GM12878 (cell line): ENCODE results near the gene EIF5. TPM values are rescaled to one million over a fixed set of nuclear protein-coding genes. Genes with fewer than 3 reads are reported as not detected.

Experiments
- ATAC-seq: fragments of 200-7000 bp; cut with Tn5 transposase; 3 replicates; pipeline ENCODE4 v1.9.1; 2020; ENCODE audit warnings: mild to moderate bottlenecking, moderate library complexity
- BruUV-seq: library from RNA; stranded (reverse); fragments of 400-500 nt; replicated peaks from 2 replicates; lab custom pipeline; 2021; lab: Mats Ljungman, UMichigan
- CTCF ChIA-PET: fragments of 300-600 bp; sonication (Branson Sonifier 250); formaldehyde crosslinking; extraction: SDS; loops from one replicate; lab custom pipeline; 2021; ENCODE audit warnings: inconsistent platforms; lab: Yijun Ruan, JAX
- POLR2A ChIA-PET: fragments of 350-600 bp; formaldehyde crosslinking; extraction: SDS; loops from one replicate; lab custom pipeline; 2021; ENCODE audit warnings: inconsistent platforms; lab: Charles Lee
- RAD21 ChIA-PET: fragments of 300-600 bp; sonication (Branson Sonifier 250); formaldehyde crosslinking; loops from one replicate; lab custom pipeline; 2023; ENCODE audit warnings: antibody characterized with exemption; ENCODE audit not compliant: unreplicated experiment; lab: Charles Lee
- SMC1A ChIA-PET: fragments of 300-600 bp; sonication (Branson Sonifier 250); formaldehyde crosslinking; loops from one replicate; lab custom pipeline; 2023; ENCODE audit not compliant: unreplicated experiment, uncharacterized antibody; lab: Charles Lee
- DNase-seq: peaks from one replicate; pipeline ENCODE4 v3.0.0-alpha.2; 2011; ENCODE audit warnings: low read depth, low spot score
- FAIRE-seq: peaks from 3 replicates; lab custom pipeline; 2011; peaks lifted over from hg19 to GRCh38; lab: Jason Lieb, UNC
- H2AFZ ChIP-seq: 2 replicates; pipeline ENCODE4 v1.6.0; 2011; ENCODE audit warnings: low read depth, low read length, control low read depth; ENCODE audit not compliant: control insufficient read depth
- H3K27ac ChIP-seq: 2 replicates; pipeline ENCODE4 v1.5.1; 2011; ENCODE audit warnings: control low read depth; ENCODE audit not compliant: control insufficient read depth, insufficient read depth
- H3K27me3 ChIP-seq, 2 experiments: replicated peaks in 1 of 2; 2 replicates each; pipeline versions ENCODE4 v1.6.0 to v1.6.1; 2011; ENCODE audit warnings: low read length in 1 of 2; ENCODE audit not compliant: control insufficient read depth in 2 of 2, insufficient read depth in 2 of 2
- H3K36me3 ChIP-seq, 2 experiments: 2 replicates each; pipeline ENCODE4 v1.5.1; 2011; ENCODE audit warnings: low read length in 1 of 2; ENCODE audit not compliant: control insufficient read depth in 2 of 2, insufficient read depth in 2 of 2
- H3K4me1 ChIP-seq: 2 replicates; pipeline ENCODE4 v1.6.1; 2011; ENCODE audit warnings: mild to moderate bottlenecking, low read length, moderate library complexity, mixed read lengths; ENCODE audit not compliant: control insufficient read depth, insufficient read depth
- H3K4me2 ChIP-seq: 2 replicates; pipeline ENCODE4 v1.6.0; 2011; ENCODE audit warnings: control low read depth; ENCODE audit not compliant: control insufficient read depth, insufficient read depth
- H3K4me3 ChIP-seq: fragments of 200-600 bp; sonication (generic); 2 replicates; pipeline ENCODE4 v1.5.1; 2016
- H3K79me2 ChIP-seq: 2 replicates; pipeline ENCODE4 v1.6.0; 2011; ENCODE audit warnings: low read length; ENCODE audit not compliant: control insufficient read depth, insufficient read depth
- H3K9ac ChIP-seq: 2 replicates; pipeline ENCODE4 v1.8.0; 2011; ENCODE audit warnings: low read length, control low read depth, mixed read lengths; ENCODE audit not compliant: control insufficient read depth, insufficient read depth
- H3K9me3 ChIP-seq: replicated peaks from 3 replicates; pipeline ENCODE4 v1.5.1; 2011; ENCODE audit warnings: mild to moderate bottlenecking, low read length; ENCODE audit not compliant: control insufficient read depth, insufficient read depth
- H4K20me1 ChIP-seq: 2 replicates; pipeline ENCODE4 v1.6.0; 2011; ENCODE audit not compliant: control insufficient read depth, insufficient read depth
- ATF2 ChIP-seq: IDR thresholded peaks from 2 replicates; pipeline ENCODE4 v1.6.1; 2012; ENCODE audit warnings: low read length, inconsistent platforms
- CBFB ChIP-seq: IDR thresholded peaks from 2 replicates; pipeline ENCODE4 v1.6.1; 2016; ENCODE audit warnings: antibody characterized with exemption, low read depth
- CHD2 ChIP-seq: IDR thresholded peaks from 2 replicates; pipeline ENCODE4 v1.6.1; 2011; ENCODE audit warnings: low read depth, low read length, improper control_type of control experiment, borderline replicate concordance
- E2F4 ChIP-seq: IDR thresholded peaks from 2 replicates; pipeline ENCODE4 v1.6.1; 2012; ENCODE audit warnings: low read depth, low read length, improper control_type of control experiment
- FOS ChIP-seq: IDR thresholded peaks from 3 replicates; pipeline ENCODE4 v1.6.1; 2011; ENCODE audit warnings: borderline replicate concordance; ENCODE audit not compliant: insufficient read length; ENCODE audit errors: extremely low read depth
- PBX3 ChIP-seq: IDR thresholded peaks from 2 replicates; pipeline ENCODE4 v1.6.1; 2011; ENCODE audit warnings: mild to moderate bottlenecking, low read depth, low read length, moderate library complexity; ENCODE audit not compliant: insufficient replicate concordance
- RAD21 ChIP-seq: IDR thresholded peaks from 2 replicates; pipeline ENCODE4 v1.6.1; 2011; ENCODE audit warnings: mild to moderate bottlenecking, low read depth, low read length, moderate library complexity; ENCODE audit not compliant: insufficient read depth
- RAD51 ChIP-seq: fragments of 450-650 bp; IDR thresholded peaks from 2 replicates; pipeline ENCODE4 v1.6.1; 2016; ENCODE audit warnings: moderate library complexity, mild to moderate bottlenecking, inconsistent platforms
- REST ChIP-seq: IDR thresholded peaks from 2 replicates; pipeline ENCODE4 v1.6.1; 2012; ENCODE audit warnings: mild to moderate bottlenecking, low read depth, low read length
- RFX5 ChIP-seq: IDR thresholded peaks from 2 replicates; pipeline ENCODE4 v1.6.1; 2011; ENCODE audit warnings: low read depth, low read length, improper control_type of control experiment
- SMARCA5 ChIP-seq: fragments of 450-650 bp; IDR thresholded peaks from 2 replicates; pipeline ENCODE4 v1.6.1; 2017; ENCODE audit warnings: mild to moderate bottlenecking
- SUPT20H ChIP-seq: IDR thresholded peaks from 2 replicates; pipeline ENCODE4 v1.6.1; 2011; ENCODE audit warnings: low read depth, mild to moderate bottlenecking, low read length, moderate library complexity, borderline replicate concordance; ENCODE audit not compliant: control insufficient read depth
- TARDBP ChIP-seq: IDR thresholded peaks from 2 replicates; pipeline ENCODE4 v1.6.1; 2016; ENCODE audit warnings: borderline replicate concordance
- ZZZ3 ChIP-seq: IDR thresholded peaks from 2 replicates; pipeline ENCODE4 v1.6.1; 2011; ENCODE audit warnings: low read depth; ENCODE audit not compliant: control insufficient read depth, insufficient read length
- WGBS: methylation state at CpG from one replicate; pipeline ENCODE4 v1.1.6; 2016; ENCODE audit warnings: low lambda C conversion rate; ENCODE audit not compliant: insufficient replicate concordance, insufficient coverage; ENCODE audit errors: missing lambda C conversion rate; 5-methylcytosine and 5-hydroxymethylcytosine counted together
- in situ Hi-C: fragments of 300-500 bp; cut with MboI; formaldehyde crosslinking; loops from 9 replicates; pipeline ENCODE4 v1.14.3; 2018; ENCODE audit warnings: mixed read lengths
- intact Hi-C: fragments of 100-400 bp; cut with micrococcal nuclease; formaldehyde crosslinking; loops from one replicate; pipeline ENCODE4 v1.14.2; 2022; ENCODE audit not compliant: unreplicated experiment
- polyA plus RNA-seq, 11 experiments: library from polyadenylated mRNA; depleted of rRNA in 4 of 11; unstranded in 6 of 11; stranded (reverse) in 5 of 11; fragments of >200 nt; fragmentation: Nextera tagmentation in 4 of 11; fragmentation: Illumina TruSeq in 1 of 11; extraction: Ambion mirVana in 4 of 11; extraction: Trizol in 1 of 11; gene quantifications; 1 replicate in 1 of 11; 2 replicates in 10 of 11; pipeline versions ENCODE4 v1.2.1 to v1.2.3, GENCODE V29; 2011 to 2016; ENCODE audit warnings: inconsistent platforms in 2 of 11, missing spikeins in 2 of 11, low read depth in 1 of 11
- total RNA-seq, 4 experiments: library from RNA; depleted of rRNA in 3 of 4; stranded (reverse); fragments of >200 nt in 3 of 4; fragmentation: Illumina TruSeq in 1 of 4; extraction: Trizol in 1 of 4; gene quantifications; 2 replicates each; pipeline versions ENCODE4 v1.2.1 to v1.2.3, GENCODE V29; 2013 to 2021

EIF5 gene
- total and polyA plus RNA-seq, 10 of the 15 experiments (the other 5 are each of a cell fraction or from before 2014, with no cell fraction given), result 51.2 to 360 (median 115) TPM

- no peak for DNase-seq
- Histone ChIP-seq H4K20me1 (peaks cover 6% of the 10 kb centered on the region), H2AFZ (no peak overlapping the region), H3K79me2 (peaks cover 87% of the 10 kb centered on the region), H3K27ac (no peak overlapping the region), H3K4me1 (peaks cover 16% of the 10 kb centered on the region; the same call in 1 of the 2 replicates), H3K4me2 (peak overlapping the region; percentile 43; the same call in 1 of the 2 replicates), H3K9ac (no peak overlapping the region), H3K4me3 (peak overlapping the region; percentile 14; the same call in 1 of the 2 replicates), H3K27me3 (no peaks in the 10 kb centered on the region), H3K36me3 (no peaks in the 10 kb centered on the region), H3K9me3 (no peaks in the 10 kb centered on the region)
- peak; percentile 90 for FAIRE-seq
- CTCF ChIA-PET, result interaction anchor here (0.6 to 6.0 kb wide), 14 partner anchors 10 to 1596 kb away, joined by 3 to 99 read pairs (median 4); partner anchors contain the start of gene EIF5
- SMC1A ChIA-PET, result interaction anchor here (1.0 to 4.3 kb wide), 6 partner anchors 23 to 107 kb away, joined by 3 to 22 read pairs (median 4); no protein-coding TSS in a partner anchor
- no TSS peak for BruUV-seq
- peak; percentile 52 for ATAC-seq
- POLR2A ChIA-PET, result interaction anchor here (0.6 to 1.5 kb wide), 6 partner anchors 8 to 800 kb away, joined by 3 to 6 read pairs (median 4); partner anchors contain the start of gene MARK3
- in situ Hi-C loops, result no loop called here
- intact Hi-C loops, result no loop called here
- 75% methylated on average over 9 of the region's 9 CpGs for WGBS
- RAD21 ChIA-PET, result interaction anchor here (0.7 to 1.2 kb wide), 2 partner anchors 10 to 22 kb away, joined by 3 to 4 read pairs; no protein-coding TSS in a partner anchor
- no peak for TF ChIP-seq RAD51
- no peak for TF ChIP-seq TARDBP
- no peak for TF ChIP-seq REST
- no peak for TF ChIP-seq E2F4
- no peak for TF ChIP-seq PBX3
- no peak for TF ChIP-seq FOS
- TF ChIP-seq ZZZ3, result no peak
- no peak for TF ChIP-seq SUPT20H
- no peak for TF ChIP-seq RFX5
- TF ChIP-seq CBFB, result no peak
- TF ChIP-seq SMARCA5, result 0 out of 2 replicates have a peak, but pooled peaks have one; percentile 33
- TF ChIP-seq ATF2, result no peak
- peak; percentile 38 for TF ChIP-seq RAD21
- TF ChIP-seq CHD2, result no peak
Observed at GRCh38 chr14:103393676-103394626, 59.9 kb downstream of the EIF5 start.
